NAMALWA (cell line): ENCODE results near the gene PSMD9.
A peak's percentile ranks its signal among the peaks of the same experiment; 100 is the strongest.
"Not testable (repeated sequence)": the region's sequence is repeated elsewhere in the genome, so short reads cannot be mapped to it uniquely, and the experiment has no call there.

Experiments used
- DNase-seq: peaks from one replicate; pipeline ENCODE4 v3.0.0-alpha.2; 2015; ENCODE audit warnings: low spot score

PSMD9 gene

GRCh38 chr12:121921066-121921465, 32.5 kb downstream of the PSMD9 start:
- no peak for DNase-seq

- DNase-seq: no peak
Observed at GRCh38 chr12:121925358-121925695, 36.7 kb downstream of the PSMD9 start.

GRCh38 chr12:121926874-121927706, 38.5 kb downstream of the PSMD9 start:
- peak; percentile 62 for DNase-seq

GRCh38 chr12:121927813-121928212, 39.2 kb downstream of the PSMD9 start:
- no peak for DNase-seq

- DNase-seq: not testable (repeated sequence)
Observed at GRCh38 chr12:121929545-121929944, 41.0 kb downstream of the PSMD9 start.

- DNase-seq: no peak
Observed at GRCh38 chr12:121930862-121931261, 42.3 kb downstream of the PSMD9 start.

GRCh38 chr12:121932176-121932536, 43.6 kb downstream of the PSMD9 start:
- DNase-seq: no peak

- no peak for DNase-seq
Observed at GRCh38 chr12:121932914-121933521, 44.4 kb downstream of the PSMD9 start.

GRCh38 chr12:121933522-121934308, 45.1 kb downstream of the PSMD9 start:
- no peak for DNase-seq

GRCh38 chr12:121934309-121934664, 45.7 kb downstream of the PSMD9 start:
- no peak for DNase-seq

- no peak for DNase-seq
Observed at GRCh38 chr12:121937654-121938053, 49.1 kb downstream of the PSMD9 start.

- DNase-seq: peak; percentile 67
Observed at GRCh38 chr12:121939186-121939585, 50.6 kb downstream of the PSMD9 start.

GRCh38 chr12:121939992-121940766, 51.6 kb downstream of the PSMD9 start:
- no peak for DNase-seq

- no peak for DNase-seq
Observed at GRCh38 chr12:121942145-121942718, 53.6 kb downstream of the PSMD9 start.

GRCh38 chr12:121943926-121944325, 55.3 kb downstream of the PSMD9 start:
- no peak for DNase-seq

GRCh38 chr12:121946313-121947025, 57.9 kb downstream of the PSMD9 start:
- DNase-seq: no peak

GRCh38 chr12:121947981-121948380, 59.4 kb downstream of the PSMD9 start:
- DNase-seq: no peak

- no peak for DNase-seq
Observed at GRCh38 chr12:121949648-121950397, 61.2 kb downstream of the PSMD9 start.

- no peak for DNase-seq
Observed at GRCh38 chr12:121953117-121953692, 64.6 kb downstream of the PSMD9 start.

- no peak for DNase-seq
Observed at GRCh38 chr12:121953695-121954094, 65.1 kb downstream of the PSMD9 start.
